ENCODE results near the gene GNAS.

GNAS gene

GRCh38 chr20:58851221-58851968 lies 1.1 kb upstream of the GNAS start:
- no peak for DNase-seq (ENCODE audit: low read depth)
- TF ChIP-seq CTCF (conservative IDR thresholded peaks at IDR 0.05; ENCODE audit: control insufficient read depth, insufficient read depth, low read depth, low read length), result no peak
- peak overlapping the region; percentile 76 for H3K4me3 ChIP-seq (ENCODE audit: control insufficient read depth, low read depth, low read length)

GRCh38 chr20:58851969-58852458 lies 502 bp upstream of the GNAS start:
- peak overlapping the region; percentile 76 for H3K4me3 ChIP-seq (ENCODE audit: control insufficient read depth, low read depth, low read length)
- no peak for DNase-seq (ENCODE audit: low read depth)
- TF ChIP-seq CTCF (conservative IDR thresholded peaks at IDR 0.05; ENCODE audit: control insufficient read depth, insufficient read depth, low read depth, low read length), result no peak

GRCh38 chr20:58853466-58853865 lies 950 bp downstream of the GNAS start:
- no peak for TF ChIP-seq CTCF (conservative IDR thresholded peaks at IDR 0.05; ENCODE audit: control insufficient read depth, insufficient read depth, low read depth, low read length)
- DNase-seq (ENCODE audit: low read depth), result no peak
- no peak overlapping the region for H3K4me3 ChIP-seq (ENCODE audit: control insufficient read depth, low read depth, low read length)

GRCh38 chr20:58853976-58854637 lies 1.6 kb downstream of the GNAS start:
- no peak for TF ChIP-seq CTCF (conservative IDR thresholded peaks at IDR 0.05; ENCODE audit: control insufficient read depth, insufficient read depth, low read depth, low read length)
- DNase-seq (ENCODE audit: low read depth), result no peak
- no peak overlapping the region for H3K4me3 ChIP-seq (ENCODE audit: control insufficient read depth, low read depth, low read length)

GRCh38 chr20:58854638-58855471 lies 2.3 kb downstream of the GNAS start:
- DNase-seq (ENCODE audit: low read depth), result no peak
- no peak for TF ChIP-seq CTCF (conservative IDR thresholded peaks at IDR 0.05; ENCODE audit: control insufficient read depth, insufficient read depth, low read depth, low read length)
- H3K4me3 ChIP-seq (ENCODE audit: control insufficient read depth, low read depth, low read length), result no peak overlapping the region

GRCh38 chr20:58855506-58856389 lies 3.2 kb downstream of the GNAS start:
- no peak for TF ChIP-seq CTCF (conservative IDR thresholded peaks at IDR 0.05; ENCODE audit: control insufficient read depth, insufficient read depth, low read depth, low read length)
- no peak for DNase-seq (ENCODE audit: low read depth)
- H3K4me3 ChIP-seq (ENCODE audit: control insufficient read depth, low read depth, low read length), result no peak overlapping the region
